HEK293 (cell line): ENCODE measurements around the gene TFE3.

Experiments used
- GLIS1 ChIP-seq: fragments of 450-650 bp; formaldehyde crosslinking; IDR thresholded peaks from 2 replicates; pipeline ENCODE4 v1.5.1; 2016; ENCODE audit warnings: missing biosample characterization, missing genetic modification characterization
- GLIS2 ChIP-seq: fragments of 450-650 bp; formaldehyde crosslinking; IDR thresholded peaks from 2 replicates; pipeline ENCODE4 v1.5.1; 2016; ENCODE audit warnings: missing biosample characterization, missing genetic modification characterization
- KLF8 ChIP-seq: fragments of 450-650 bp; formaldehyde crosslinking; IDR thresholded peaks from 2 replicates; pipeline ENCODE4 v1.5.1; 2016; ENCODE audit warnings: missing biosample characterization, missing genetic modification characterization
- SP3 ChIP-seq: fragments of 450-650 bp; formaldehyde crosslinking; IDR thresholded peaks from 2 replicates; pipeline ENCODE4 v1.5.1; 2016; ENCODE audit warnings: missing biosample characterization, missing genetic modification characterization
- SP7 ChIP-seq: fragments of 450-650 bp; formaldehyde crosslinking; IDR thresholded peaks from 2 replicates; pipeline ENCODE4 v1.5.1; 2016; ENCODE audit warnings: missing biosample characterization, missing genetic modification characterization
- ZEB2 ChIP-seq: fragments of 450-650 bp; formaldehyde crosslinking; IDR thresholded peaks from 2 replicates; pipeline ENCODE4 v1.5.1; 2016; ENCODE audit warnings: missing biosample characterization, missing genetic modification characterization
- ZFP69B ChIP-seq: fragments of 450-650 bp; formaldehyde crosslinking; IDR thresholded peaks from 2 replicates; pipeline ENCODE4 v1.5.1; 2016; ENCODE audit warnings: missing biosample characterization, missing genetic modification characterization
- ZNF114 ChIP-seq: fragments of 450-650 bp; formaldehyde crosslinking; IDR thresholded peaks from 2 replicates; pipeline ENCODE4 v1.5.0; 2017; ENCODE audit warnings: missing biosample characterization, missing genetic modification characterization
- ZNF146 ChIP-seq: fragments of 450-650 bp; formaldehyde crosslinking; IDR thresholded peaks from 2 replicates; pipeline ENCODE4 v1.5.1; 2016; ENCODE audit warnings: missing biosample characterization, missing genetic modification characterization
- ZNF221 ChIP-seq: fragments of 450-650 bp; formaldehyde crosslinking; IDR thresholded peaks from 2 replicates; pipeline ENCODE4 v1.5.1; 2017; ENCODE audit warnings: missing biosample characterization, missing genetic modification characterization, borderline replicate concordance
- ZNF292 ChIP-seq: fragments of 450-650 bp; formaldehyde crosslinking; IDR thresholded peaks from 2 replicates; pipeline ENCODE4 v1.5.1; 2016; ENCODE audit warnings: low read depth, missing biosample characterization, missing genetic modification characterization, borderline replicate concordance
- ZNF324 ChIP-seq: fragments of 450-650 bp; formaldehyde crosslinking; IDR thresholded peaks from 2 replicates; pipeline ENCODE4 v1.5.1; 2016; ENCODE audit warnings: missing biosample characterization, missing genetic modification characterization
- ZNF394 ChIP-seq: fragments of 450-650 bp; formaldehyde crosslinking; IDR thresholded peaks from 2 replicates; pipeline ENCODE4 v1.5.1; 2016; ENCODE audit warnings: missing biosample characterization, missing genetic modification characterization, mild to moderate bottlenecking, moderate library complexity, borderline replicate concordance
- ZNF585B ChIP-seq: fragments of 450-650 bp; formaldehyde crosslinking; IDR thresholded peaks from 2 replicates; pipeline ENCODE4 v1.5.1; 2016; ENCODE audit warnings: missing biosample characterization, missing genetic modification characterization
- ZNF596 ChIP-seq: fragments of 450-650 bp; IDR thresholded peaks from 2 replicates; pipeline ENCODE4 v1.5.0; 2018; ENCODE audit warnings: missing biosample characterization, mild to moderate bottlenecking, missing genetic modification characterization, moderate library complexity
- ZNF623 ChIP-seq: fragments of 450-650 bp; formaldehyde crosslinking; IDR thresholded peaks from 2 replicates; pipeline ENCODE4 v1.5.1; 2016; ENCODE audit warnings: missing biosample characterization, missing genetic modification characterization
- ZNF654 ChIP-seq: fragments of 450-650 bp; formaldehyde crosslinking; IDR thresholded peaks from 2 replicates; pipeline ENCODE4 v1.5.1; 2016; ENCODE audit warnings: low read depth, missing biosample characterization, missing genetic modification characterization
- ZNF777 ChIP-seq: fragments of 450-650 bp; formaldehyde crosslinking; IDR thresholded peaks from 2 replicates; pipeline ENCODE4 v1.5.1; 2017; ENCODE audit warnings: missing biosample characterization, missing genetic modification characterization, borderline replicate concordance
- ZXDB ChIP-seq: fragments of 450-650 bp; formaldehyde crosslinking; IDR thresholded peaks from 2 replicates; pipeline ENCODE4 v1.5.1; 2016; ENCODE audit warnings: missing biosample characterization, missing genetic modification characterization
- TF ChIP-seq, protein P1 (sequence below): fragments of 450-650 bp; formaldehyde crosslinking; optimal IDR thresholded peaks from 2 replicates; pipeline ENCODE3; 2016; ENCODE audit warnings: missing biosample characterization, mild to moderate bottlenecking, missing genetic modification characterization
- TF ChIP-seq, protein P2 (sequence below): fragments of 450-650 bp; formaldehyde crosslinking; IDR thresholded peaks from 2 replicates; pipeline ENCODE4 v1.5.1; 2016; ENCODE audit warnings: missing biosample characterization, missing genetic modification characterization
- TF ChIP-seq, protein P3 (sequence below): fragments of 450-650 bp; formaldehyde crosslinking; IDR thresholded peaks from 2 replicates; pipeline ENCODE4 v1.5.1; 2016; ENCODE audit warnings: missing biosample characterization, missing genetic modification characterization, low read depth
- TF ChIP-seq, protein P4 (sequence below): fragments of 450-650 bp; formaldehyde crosslinking; IDR thresholded peaks from 2 replicates; pipeline ENCODE4 v1.5.1; 2017; ENCODE audit warnings: missing biosample characterization, missing genetic modification characterization
- TF ChIP-seq, protein P5 (sequence below): IDR thresholded peaks from 2 replicates; pipeline ENCODE4 v1.6.1; 2011; ENCODE audit warnings: mild to moderate bottlenecking, low read depth, low read length, borderline replicate concordance
- TF ChIP-seq, protein P6 (sequence below): fragments of 450-650 bp; formaldehyde crosslinking; IDR thresholded peaks from 2 replicates; pipeline ENCODE4 v1.5.1; 2016; ENCODE audit warnings: missing biosample characterization, missing genetic modification characterization
- TF ChIP-seq, protein P7 (sequence below): fragments of 450-650 bp; IDR thresholded peaks from 2 replicates; pipeline ENCODE4 v1.5.1; 2018; ENCODE audit warnings: missing biosample characterization, mild to moderate bottlenecking, missing genetic modification characterization

TFE3 gene

DNA sequence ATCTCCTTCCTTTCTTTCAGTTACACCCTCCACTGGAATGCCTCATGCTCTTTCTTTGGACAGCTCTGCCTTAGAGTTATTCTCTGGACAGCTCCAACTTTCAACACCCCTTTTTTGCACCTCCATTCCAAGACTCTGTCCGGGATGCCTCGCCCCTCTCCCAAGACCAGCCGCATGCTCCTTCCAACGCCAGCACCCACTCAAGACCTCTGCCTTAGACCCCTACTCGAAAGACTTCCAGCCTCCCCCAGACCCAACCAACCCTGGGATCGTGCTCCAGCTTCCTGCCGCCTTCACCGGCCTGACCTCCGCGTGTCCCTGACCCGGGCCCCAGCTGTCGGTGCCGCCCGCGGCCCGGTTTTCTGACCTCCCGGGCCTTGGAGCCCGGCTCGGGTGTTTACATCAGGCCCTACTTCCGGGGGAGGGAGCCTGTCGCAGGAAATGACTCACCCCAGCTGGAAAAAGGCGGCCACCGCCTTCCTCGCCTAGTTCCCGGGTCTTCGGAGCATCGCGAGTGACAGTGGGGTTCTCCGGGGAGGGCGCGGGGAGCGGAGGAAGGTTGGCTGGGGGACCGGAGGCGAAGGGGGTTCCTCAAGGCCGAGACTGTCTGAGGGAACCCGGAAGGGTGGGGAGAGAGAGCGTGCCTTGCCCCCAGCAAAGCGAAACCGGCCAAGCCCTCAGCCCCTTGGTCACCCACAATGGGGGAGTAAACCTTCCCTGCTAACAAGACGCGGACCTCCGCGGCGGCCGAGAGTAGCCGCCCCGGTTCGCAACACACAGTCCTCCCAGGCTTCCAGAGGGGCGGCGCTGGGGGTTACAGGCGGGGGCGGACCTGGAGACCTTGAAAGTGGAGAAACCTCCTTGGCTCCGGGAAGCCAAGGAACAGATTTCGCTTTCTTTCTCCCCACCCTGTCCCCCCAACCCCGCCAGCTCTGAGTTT lies 36.6 kb upstream of the TFE3 start, which contains the start of gene WDR45 (continued):
- TF ChIP-seq, protein P1, sequence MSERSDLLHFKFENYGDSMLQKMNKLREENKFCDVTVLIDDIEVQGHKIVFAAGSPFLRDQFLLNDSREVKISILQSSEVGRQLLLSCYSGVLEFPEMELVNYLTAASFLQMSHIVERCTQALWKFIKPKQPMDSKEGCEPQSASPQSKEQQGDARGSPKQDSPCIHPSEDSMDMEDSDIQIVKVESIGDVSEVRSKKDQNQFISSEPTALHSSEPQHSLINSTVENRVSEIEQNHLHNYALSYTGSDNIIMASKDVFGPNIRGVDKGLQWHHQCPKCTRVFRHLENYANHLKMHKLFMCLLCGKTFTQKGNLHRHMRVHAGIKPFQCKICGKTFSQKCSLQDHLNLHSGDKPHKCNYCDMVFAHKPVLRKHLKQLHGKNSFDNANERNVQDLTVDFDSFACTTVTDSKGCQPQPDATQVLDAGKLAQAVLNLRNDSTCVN (tag by site-specific recombination), result peak; percentile 36
- no peak for TF ChIP-seq ZNF623 (tag by site-specific recombination)
- TF ChIP-seq, protein P2, sequence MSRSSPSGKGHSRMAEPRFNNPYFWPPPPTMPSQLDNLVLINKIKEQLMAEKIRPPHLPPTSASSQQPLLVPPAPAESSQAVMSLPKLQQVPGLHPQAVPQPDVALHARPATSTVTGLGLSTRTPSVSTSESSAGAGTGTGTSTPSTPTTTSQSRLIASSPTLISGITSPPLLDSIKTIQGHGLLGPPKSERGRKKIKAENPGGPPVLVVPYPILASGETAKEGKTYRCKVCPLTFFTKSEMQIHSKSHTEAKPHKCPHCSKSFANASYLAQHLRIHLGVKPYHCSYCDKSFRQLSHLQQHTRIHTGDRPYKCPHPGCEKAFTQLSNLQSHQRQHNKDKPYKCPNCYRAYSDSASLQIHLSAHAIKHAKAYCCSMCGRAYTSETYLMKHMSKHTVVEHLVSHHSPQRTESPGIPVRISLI (tag by site-specific recombination), result no peak
- peak; percentile 68 for TF ChIP-seq ZXDB
- TF ChIP-seq SP3 (tag by site-specific recombination), result peak; percentile 61
- TF ChIP-seq, protein P3, sequence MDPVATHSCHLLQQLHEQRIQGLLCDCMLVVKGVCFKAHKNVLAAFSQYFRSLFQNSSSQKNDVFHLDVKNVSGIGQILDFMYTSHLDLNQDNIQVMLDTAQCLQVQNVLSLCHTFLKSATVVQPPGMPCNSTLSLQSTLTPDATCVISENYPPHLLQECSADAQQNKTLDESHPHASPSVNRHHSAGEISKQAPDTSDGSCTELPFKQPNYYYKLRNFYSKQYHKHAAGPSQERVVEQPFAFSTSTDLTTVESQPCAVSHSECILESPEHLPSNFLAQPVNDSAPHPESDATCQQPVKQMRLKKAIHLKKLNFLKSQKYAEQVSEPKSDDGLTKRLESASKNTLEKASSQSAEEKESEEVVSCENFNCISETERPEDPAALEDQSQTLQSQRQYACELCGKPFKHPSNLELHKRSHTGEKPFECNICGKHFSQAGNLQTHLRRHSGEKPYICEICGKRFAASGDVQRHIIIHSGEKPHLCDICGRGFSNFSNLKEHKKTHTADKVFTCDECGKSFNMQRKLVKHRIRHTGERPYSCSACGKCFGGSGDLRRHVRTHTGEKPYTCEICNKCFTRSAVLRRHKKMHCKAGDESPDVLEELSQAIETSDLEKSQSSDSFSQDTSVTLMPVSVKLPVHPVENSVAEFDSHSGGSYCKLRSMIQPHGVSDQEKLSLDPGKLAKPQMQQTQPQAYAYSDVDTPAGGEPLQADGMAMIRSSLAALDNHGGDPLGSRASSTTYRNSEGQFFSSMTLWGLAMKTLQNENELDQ, result no peak
- peak; percentile 86 for TF ChIP-seq GLIS1 (tag by site-specific recombination)
- TF ChIP-seq ZNF221 (tag by site-specific recombination), result no peak
- TF ChIP-seq, protein P4, sequence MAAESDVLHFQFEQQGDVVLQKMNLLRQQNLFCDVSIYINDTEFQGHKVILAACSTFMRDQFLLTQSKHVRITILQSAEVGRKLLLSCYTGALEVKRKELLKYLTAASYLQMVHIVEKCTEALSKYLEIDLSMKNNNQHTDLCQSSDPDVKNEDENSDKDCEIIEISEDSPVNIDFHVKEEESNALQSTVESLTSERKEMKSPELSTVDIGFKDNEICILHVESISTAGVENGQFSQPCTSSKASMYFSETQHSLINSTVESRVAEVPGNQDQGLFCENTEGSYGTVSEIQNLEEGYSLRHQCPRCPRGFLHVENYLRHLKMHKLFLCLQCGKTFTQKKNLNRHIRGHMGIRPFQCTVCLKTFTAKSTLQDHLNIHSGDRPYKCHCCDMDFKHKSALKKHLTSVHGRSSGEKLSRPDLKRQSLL (tag by site-specific recombination), result no peak
- TF ChIP-seq, protein P5, sequence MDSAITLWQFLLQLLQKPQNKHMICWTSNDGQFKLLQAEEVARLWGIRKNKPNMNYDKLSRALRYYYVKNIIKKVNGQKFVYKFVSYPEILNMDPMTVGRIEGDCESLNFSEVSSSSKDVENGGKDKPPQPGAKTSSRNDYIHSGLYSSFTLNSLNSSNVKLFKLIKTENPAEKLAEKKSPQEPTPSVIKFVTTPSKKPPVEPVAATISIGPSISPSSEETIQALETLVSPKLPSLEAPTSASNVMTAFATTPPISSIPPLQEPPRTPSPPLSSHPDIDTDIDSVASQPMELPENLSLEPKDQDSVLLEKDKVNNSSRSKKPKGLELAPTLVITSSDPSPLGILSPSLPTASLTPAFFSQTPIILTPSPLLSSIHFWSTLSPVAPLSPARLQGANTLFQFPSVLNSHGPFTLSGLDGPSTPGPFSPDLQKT, result no peak
- TF ChIP-seq ZNF324 (tag by site-specific recombination), result 0 out of 2 replicates have a peak, but pooled peaks have one; percentile 63
- no peak for TF ChIP-seq ZNF292
- TF ChIP-seq, protein P6, sequence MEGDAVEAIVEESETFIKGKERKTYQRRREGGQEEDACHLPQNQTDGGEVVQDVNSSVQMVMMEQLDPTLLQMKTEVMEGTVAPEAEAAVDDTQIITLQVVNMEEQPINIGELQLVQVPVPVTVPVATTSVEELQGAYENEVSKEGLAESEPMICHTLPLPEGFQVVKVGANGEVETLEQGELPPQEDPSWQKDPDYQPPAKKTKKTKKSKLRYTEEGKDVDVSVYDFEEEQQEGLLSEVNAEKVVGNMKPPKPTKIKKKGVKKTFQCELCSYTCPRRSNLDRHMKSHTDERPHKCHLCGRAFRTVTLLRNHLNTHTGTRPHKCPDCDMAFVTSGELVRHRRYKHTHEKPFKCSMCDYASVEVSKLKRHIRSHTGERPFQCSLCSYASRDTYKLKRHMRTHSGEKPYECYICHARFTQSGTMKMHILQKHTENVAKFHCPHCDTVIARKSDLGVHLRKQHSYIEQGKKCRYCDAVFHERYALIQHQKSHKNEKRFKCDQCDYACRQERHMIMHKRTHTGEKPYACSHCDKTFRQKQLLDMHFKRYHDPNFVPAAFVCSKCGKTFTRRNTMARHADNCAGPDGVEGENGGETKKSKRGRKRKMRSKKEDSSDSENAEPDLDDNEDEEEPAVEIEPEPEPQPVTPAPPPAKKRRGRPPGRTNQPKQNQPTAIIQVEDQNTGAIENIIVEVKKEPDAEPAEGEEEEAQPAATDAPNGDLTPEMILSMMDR (tag by site-specific recombination), result no peak
- no peak for TF ChIP-seq ZNF114
- TF ChIP-seq, protein P7, sequence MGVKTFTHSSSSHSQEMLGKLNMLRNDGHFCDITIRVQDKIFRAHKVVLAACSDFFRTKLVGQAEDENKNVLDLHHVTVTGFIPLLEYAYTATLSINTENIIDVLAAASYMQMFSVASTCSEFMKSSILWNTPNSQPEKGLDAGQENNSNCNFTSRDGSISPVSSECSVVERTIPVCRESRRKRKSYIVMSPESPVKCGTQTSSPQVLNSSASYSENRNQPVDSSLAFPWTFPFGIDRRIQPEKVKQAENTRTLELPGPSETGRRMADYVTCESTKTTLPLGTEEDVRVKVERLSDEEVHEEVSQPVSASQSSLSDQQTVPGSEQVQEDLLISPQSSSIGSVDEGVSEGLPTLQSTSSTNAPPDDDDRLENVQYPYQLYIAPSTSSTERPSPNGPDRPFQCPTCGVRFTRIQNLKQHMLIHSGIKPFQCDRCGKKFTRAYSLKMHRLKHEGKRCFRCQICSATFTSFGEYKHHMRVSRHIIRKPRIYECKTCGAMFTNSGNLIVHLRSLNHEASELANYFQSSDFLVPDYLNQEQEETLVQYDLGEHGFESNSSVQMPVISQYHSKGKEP, result no peak
- TF ChIP-seq ZNF585B (tag by site-specific recombination), result no peak
- TF ChIP-seq ZNF654, result no peak
- peak; percentile 96 for TF ChIP-seq GLIS2 (tag by site-specific recombination)
- no peak for TF ChIP-seq ZNF777 (tag by site-specific recombination)
- TF ChIP-seq KLF8, result peak; percentile 80
- TF ChIP-seq ZNF146 (tag by site-specific recombination), result no peak; the same call in 1 of the 2 replicates
- 0 out of 2 replicates have a peak, but pooled peaks have one; percentile 55 for TF ChIP-seq ZEB2
- TF ChIP-seq ZFP69B (tag by site-specific recombination), result peak; percentile 38; the same call in 1 of the 2 replicates
- 0 out of 2 replicates have a peak, but pooled peaks have one; percentile 9 for TF ChIP-seq ZNF394 (tag by site-specific recombination)
- TF ChIP-seq SP7, result peak; percentile 66
- no peak for TF ChIP-seq ZNF596 (tag by site-specific recombination)
